Breast epithelium (tissue), 3 donors: ENCODE results near the gene PDLIM4.
A peak's percentile ranks its signal among the peaks of the same experiment; 100 is the strongest.

Experiments used
- CTCF ChIP-seq, 3 donors: fragments of 450-650 bp; IDR thresholded peaks; one replicate each; pipeline ENCODE4 v1.5.1; 2016 to 2017; ENCODE audit warnings: antibody characterized with exemption in 3 of 3, mild to moderate bottlenecking in 3 of 3, moderate library complexity in 3 of 3
- POLR2A ChIP-seq: fragments of 450-650 bp; IDR thresholded peaks from one replicate; pipeline ENCODE4 v1.6.1; 2016; ENCODE audit warnings: antibody characterized with exemption, mild to moderate bottlenecking, moderate library complexity
- POLR2AphosphoS5 ChIP-seq, 3 donors: sonication (generic); formaldehyde crosslinking; IDR thresholded peaks; one replicate each; pipeline ENCODE4 v1.6.1; 2017; ENCODE audit warnings: antibody characterized with exemption in 3 of 3

- TF ChIP-seq CTCF (IDR thresholded peaks at IDR 0.05) (no peak), POLR2A (peak; percentile 34), POLR2AphosphoS5 (IDR thresholded peaks at IDR 0.05) (peak; percentile 40 to 70 (median 51))
Observed at GRCh38 chr5:132259069-132259851, 1.8 kb downstream of the PDLIM4 start.
